Neural progenitor cell (in vitro differentiated cells): ENCODE data around the gene GK. TPM values are rescaled to one million over a fixed set of nuclear protein-coding genes. Genes with fewer than 3 reads are reported as not detected.

Source experiments
- DNase-seq: peaks from one replicate; pipeline ENCODE4 v3.0.0-alpha.2; 2016; ENCODE audit warnings: low spot score
- H2AFZ ChIP-seq: fragments of 200-600 bp; sonication (generic); replicated peaks from 2 replicates; pipeline ENCODE4 v1.6.1; 2016; ENCODE audit warnings: antibody characterized with exemption
- H3F3A ChIP-seq: fragments of 200-600 bp; sonication (generic); 2 replicates; pipeline ENCODE4 v1.6.1; 2016; ENCODE audit warnings: antibody characterized with exemption, low read depth
- H3K27ac ChIP-seq: fragments of 200-600 bp; sonication (generic); 2 replicates; pipeline ENCODE4 v1.5.1; 2016; ENCODE audit warnings: mild to moderate bottlenecking
- H3K27me3 ChIP-seq: fragments of 200-600 bp; sonication (generic); 2 replicates; pipeline ENCODE4 v1.6.1; 2016; ENCODE audit warnings: mild to moderate bottlenecking, moderate library complexity
- H3K36me3 ChIP-seq: fragments of 200-600 bp; sonication (generic); 2 replicates; pipeline ENCODE4 v1.5.1; 2016
- H3K4me1 ChIP-seq: fragments of 200-600 bp; sonication (generic); 2 replicates; pipeline ENCODE4 v1.6.1; 2016; ENCODE audit warnings: mixed run types
- H3K4me2 ChIP-seq: fragments of 200-600 bp; sonication (generic); 2 replicates; pipeline ENCODE4 v1.6.1; 2016
- H3K4me3 ChIP-seq: fragments of 200-600 bp; sonication (generic); 2 replicates; pipeline ENCODE4 v1.5.1; 2016
- H3K79me2 ChIP-seq: fragments of 200-600 bp; sonication (generic); 2 replicates; pipeline ENCODE4 v1.6.1; 2016; ENCODE audit warnings: low read depth
- H3K9ac ChIP-seq: fragments of 200-600 bp; sonication (generic); 2 replicates; pipeline ENCODE4 v1.6.1; 2016
- H3K9me3 ChIP-seq: fragments of 200-600 bp; sonication (generic); 2 replicates; pipeline ENCODE4 v1.5.1; 2016; ENCODE audit warnings: low read depth
- H4K20me1 ChIP-seq: fragments of 200-600 bp; sonication (generic); 2 replicates; pipeline ENCODE4 v1.6.1; 2016; ENCODE audit warnings: low read depth
- H3K27ac Mint-ChIP-seq: 3 replicates; pipeline ENCODE4 v1.8.0; 2021; ENCODE audit warnings: mixed read lengths
- H3K27me3 Mint-ChIP-seq: 2 replicates; pipeline ENCODE4 v1.8.0; 2022; ENCODE audit warnings: low read depth, mild to moderate bottlenecking, inconsistent platforms, moderate library complexity, mixed read lengths; ENCODE audit not compliant: insufficient read depth
- H3K36me3 Mint-ChIP-seq: 3 replicates; pipeline ENCODE4 v1.8.0; 2021; ENCODE audit warnings: mixed read lengths
- H3K4me1 Mint-ChIP-seq: 3 replicates; pipeline ENCODE4 v1.8.0; 2021; ENCODE audit warnings: mixed read lengths
- H3K4me3 Mint-ChIP-seq: 3 replicates; pipeline ENCODE4 v1.8.0; 2021; ENCODE audit warnings: mild to moderate bottlenecking, moderate library complexity, mixed read lengths
- H3K9me3 Mint-ChIP-seq: 3 replicates; pipeline ENCODE4 v1.8.0; 2020; ENCODE audit warnings: mixed read lengths
- CTCF ChIP-seq: fragments of 200-600 bp; sonication (generic); IDR thresholded peaks from 2 replicates; pipeline ENCODE4 v1.5.1; 2017; ENCODE audit warnings: antibody characterized with exemption, mild to moderate bottlenecking
- EZH2 ChIP-seq: fragments of 200-600 bp; sonication (generic); IDR thresholded peaks from 2 replicates; pipeline ENCODE4 v1.6.1; 2017; ENCODE audit warnings: antibody characterized with exemption, mild to moderate bottlenecking, moderate library complexity
- EZH2phosphoT487 ChIP-seq: fragments of 200-600 bp; sonication (generic); IDR thresholded peaks from 2 replicates; pipeline ENCODE4 v1.6.1; 2017; ENCODE audit warnings: antibody characterized with exemption
- total RNA-seq: library from RNA; depleted of rRNA; stranded (reverse); fragments of >200 nt; gene quantifications from 2 replicates; pipeline ENCODE4 v1.2.3, GENCODE V29; 2015; ENCODE audit warnings: low replicate concordance

The GK gene
- total RNA-seq, 1 donor from 2014 or later = 4.4 TPM

GRCh38 chrX:30612250-30612655, 41.0 kb upstream of the GK start:
- no peaks in the 10 kb centered on the region for H3K36me3 Mint-ChIP-seq
- Histone ChIP-seq H3K27ac (no peak overlapping the region), H3K9me3 (no peaks in the 10 kb centered on the region), H2AFZ (no peak overlapping the region), H3K36me3 (no peaks in the 10 kb centered on the region), H3K79me2 (no peaks in the 10 kb centered on the region), H3K4me1 (no peaks in the 10 kb centered on the region), H3K4me3 (no peak overlapping the region), H3K4me2 (no peak overlapping the region), H3K9ac (no peak overlapping the region), H4K20me1 (no peaks in the 10 kb centered on the region), H3K27me3 (no peaks in the 10 kb centered on the region), H3F3A (no peaks in the 10 kb centered on the region)
- TF ChIP-seq EZH2phosphoT487 (no peak), EZH2 (no peak), CTCF (no peak)
- no peak for DNase-seq
- H3K27ac Mint-ChIP-seq = no peak overlapping the region
- H3K27me3 Mint-ChIP-seq = no peaks in the 10 kb centered on the region
- H3K4me3 Mint-ChIP-seq = no peak overlapping the region
- H3K9me3 Mint-ChIP-seq = peaks cover 5% of the 10 kb centered on the region
- H3K4me1 Mint-ChIP-seq = no peaks in the 10 kb centered on the region

GRCh38 chrX:30613721-30614120, 39.5 kb upstream of the GK start:
- H3K4me3 Mint-ChIP-seq = no peak overlapping the region
- Histone ChIP-seq H3F3A (no peaks in the 10 kb centered on the region), H3K36me3 (no peaks in the 10 kb centered on the region), H3K27ac (no peak overlapping the region), H3K9me3 (no peaks in the 10 kb centered on the region), H4K20me1 (no peaks in the 10 kb centered on the region), H2AFZ (no peak overlapping the region), H3K79me2 (no peaks in the 10 kb centered on the region), H3K4me1 (no peaks in the 10 kb centered on the region), H3K4me3 (no peak overlapping the region), H3K9ac (no peak overlapping the region), H3K4me2 (no peak overlapping the region), H3K27me3 (no peaks in the 10 kb centered on the region)
- no peaks in the 10 kb centered on the region for H3K36me3 Mint-ChIP-seq
- H3K27me3 Mint-ChIP-seq = no peaks in the 10 kb centered on the region
- peaks cover 8% of the 10 kb centered on the region for H3K9me3 Mint-ChIP-seq
- no peak for TF ChIP-seq EZH2phosphoT487
- TF ChIP-seq CTCF = no peak
- TF ChIP-seq EZH2 = no peak
- no peak overlapping the region for H3K27ac Mint-ChIP-seq
- no peaks in the 10 kb centered on the region for H3K4me1 Mint-ChIP-seq
- no peak for DNase-seq

GRCh38 chrX:30615229-30615628, 38.0 kb upstream of the GK start:
- Histone ChIP-seq H3K4me3 (no peak overlapping the region), H3F3A (no peaks in the 10 kb centered on the region), H3K27me3 (no peaks in the 10 kb centered on the region), H4K20me1 (no peaks in the 10 kb centered on the region), H3K4me2 (no peak overlapping the region), H3K27ac (no peak overlapping the region), H3K4me1 (no peaks in the 10 kb centered on the region), H3K36me3 (no peaks in the 10 kb centered on the region), H3K9me3 (no peaks in the 10 kb centered on the region), H3K9ac (no peak overlapping the region), H3K79me2 (no peaks in the 10 kb centered on the region), H2AFZ (no peak overlapping the region)
- DNase-seq = no peak
- Mint-ChIP-seq H3K4me1 (no peaks in the 10 kb centered on the region), H3K4me3 (no peak overlapping the region), H3K27ac (no peak overlapping the region), H3K27me3 (no peaks in the 10 kb centered on the region), H3K36me3 (no peaks in the 10 kb centered on the region), H3K9me3 (peaks cover 8% of the 10 kb centered on the region)
- no peak for TF ChIP-seq EZH2
- TF ChIP-seq CTCF = no peak
- no peak for TF ChIP-seq EZH2phosphoT487
